Measurements from ENCODE around the gene THG1L.

DNA sequence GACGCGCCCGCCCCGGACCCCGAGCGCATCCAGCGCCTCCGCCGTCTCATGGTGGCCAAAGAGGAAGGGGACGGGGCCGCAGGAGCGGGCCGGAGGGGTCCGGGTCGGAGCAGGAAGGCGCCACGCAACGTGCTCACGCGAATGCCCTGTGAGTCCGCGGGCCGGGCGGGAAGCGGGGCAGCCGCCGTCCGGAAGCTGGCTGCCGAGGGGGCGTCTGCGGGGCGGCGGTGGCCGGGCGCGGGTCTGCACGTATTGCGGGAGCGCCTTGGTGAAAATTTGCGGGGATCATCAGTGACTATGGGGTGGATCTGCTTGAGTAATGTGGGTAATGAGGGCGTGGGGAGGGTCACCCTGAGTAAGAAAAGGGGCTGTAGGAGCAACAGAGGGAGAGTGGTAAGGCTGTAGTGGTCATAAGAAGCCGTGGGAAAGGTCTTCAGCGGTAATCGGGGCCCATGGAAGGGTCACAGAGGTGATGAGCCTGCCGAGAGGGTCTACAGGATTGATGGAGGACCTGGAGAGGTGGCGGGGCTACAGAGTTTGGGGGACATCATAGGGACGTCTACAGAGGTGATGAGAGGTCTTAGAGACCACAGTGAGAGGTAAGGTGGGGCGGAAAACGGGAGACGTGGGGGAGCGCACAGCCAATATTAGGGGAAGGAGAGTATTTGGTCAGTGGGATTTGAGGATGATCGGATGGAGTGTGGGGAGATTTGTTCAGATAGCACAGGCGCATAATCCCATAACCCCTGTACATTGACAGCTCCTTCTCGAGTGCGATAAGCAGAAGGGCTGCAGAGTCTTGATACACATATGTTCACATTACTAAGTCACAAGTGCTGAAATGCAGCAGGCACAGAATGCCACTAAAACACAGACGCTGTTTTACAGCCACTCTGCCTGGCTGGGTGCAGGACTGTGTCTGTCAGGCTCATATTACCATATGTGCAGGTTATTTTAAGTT is 13.1 kb downstream of the THG1L start:
- TF ChIP-seq, protein P1, sequence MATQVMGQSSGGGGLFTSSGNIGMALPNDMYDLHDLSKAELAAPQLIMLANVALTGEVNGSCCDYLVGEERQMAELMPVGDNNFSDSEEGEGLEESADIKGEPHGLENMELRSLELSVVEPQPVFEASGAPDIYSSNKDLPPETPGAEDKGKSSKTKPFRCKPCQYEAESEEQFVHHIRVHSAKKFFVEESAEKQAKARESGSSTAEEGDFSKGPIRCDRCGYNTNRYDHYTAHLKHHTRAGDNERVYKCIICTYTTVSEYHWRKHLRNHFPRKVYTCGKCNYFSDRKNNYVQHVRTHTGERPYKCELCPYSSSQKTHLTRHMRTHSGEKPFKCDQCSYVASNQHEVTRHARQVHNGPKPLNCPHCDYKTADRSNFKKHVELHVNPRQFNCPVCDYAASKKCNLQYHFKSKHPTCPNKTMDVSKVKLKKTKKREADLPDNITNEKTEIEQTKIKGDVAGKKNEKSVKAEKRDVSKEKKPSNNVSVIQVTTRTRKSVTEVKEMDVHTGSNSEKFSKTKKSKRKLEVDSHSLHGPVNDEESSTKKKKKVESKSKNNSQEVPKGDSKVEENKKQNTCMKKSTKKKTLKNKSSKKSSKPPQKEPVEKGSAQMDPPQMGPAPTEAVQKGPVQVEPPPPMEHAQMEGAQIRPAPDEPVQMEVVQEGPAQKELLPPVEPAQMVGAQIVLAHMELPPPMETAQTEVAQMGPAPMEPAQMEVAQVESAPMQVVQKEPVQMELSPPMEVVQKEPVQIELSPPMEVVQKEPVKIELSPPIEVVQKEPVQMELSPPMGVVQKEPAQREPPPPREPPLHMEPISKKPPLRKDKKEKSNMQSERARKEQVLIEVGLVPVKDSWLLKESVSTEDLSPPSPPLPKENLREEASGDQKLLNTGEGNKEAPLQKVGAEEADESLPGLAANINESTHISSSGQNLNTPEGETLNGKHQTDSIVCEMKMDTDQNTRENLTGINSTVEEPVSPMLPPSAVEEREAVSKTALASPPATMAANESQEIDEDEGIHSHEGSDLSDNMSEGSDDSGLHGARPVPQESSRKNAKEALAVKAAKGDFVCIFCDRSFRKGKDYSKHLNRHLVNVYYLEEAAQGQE (IDR thresholded peaks at IDR 0.05; ENCODE audit: low read depth), result no peak
- TF ChIP-seq EGR1 (IDR thresholded peaks at IDR 0.05) (no peak), RAD21 (IDR thresholded peaks at IDR 0.05; ENCODE audit: low read depth) (no peak), TCF12 (IDR thresholded peaks at IDR 0.05; ENCODE audit: low read depth) (no peak), EP300 (IDR thresholded peaks at IDR 0.05; ENCODE audit: borderline replicate concordance) (no peak), CEBPB (IDR thresholded peaks at IDR 0.05) (no peak), NFIC (IDR thresholded peaks at IDR 0.05) (no peak), CREB1 (IDR thresholded peaks at IDR 0.05; ENCODE audit: low read depth) (no peak), USF1 (IDR thresholded peaks at IDR 0.05) (no peak)
- TF ChIP-seq, protein P2, sequence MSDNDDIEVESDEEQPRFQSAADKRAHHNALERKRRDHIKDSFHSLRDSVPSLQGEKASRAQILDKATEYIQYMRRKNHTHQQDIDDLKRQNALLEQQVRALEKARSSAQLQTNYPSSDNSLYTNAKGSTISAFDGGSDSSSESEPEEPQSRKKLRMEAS (IDR thresholded peaks at IDR 0.05), result no peak

All from Ishikawa (cell line).